ENCODE data around the gene DOK4. TPM values are rescaled to one million over a fixed set of nuclear protein-coding genes. Genes with fewer than 3 reads are reported as not detected.
A peak's percentile ranks its signal among the peaks of the same experiment; 100 is the strongest.

Gene DOK4
- total and polyA plus RNA-seq, 9 donors, result 9.9 to 34.7 (median 29.2) TPM

- Histone ChIP-seq H3K4me1 (ENCODE audit: insufficient read depth) (peaks cover 8% of the 10 kb centered on the region), H3K9me3 (no peaks in the 10 kb centered on the region), H3K4me3 (no peak overlapping the region), H3K27ac (no peak overlapping the region), H3K27me3 (no peaks in the 10 kb centered on the region), H3K36me3 (no peaks in the 10 kb centered on the region)
- DNase-seq, result peak in 2 of 5 donors; percentile 53 to 62
- intact Hi-C loops (cut with DNase I), result no loop called here
- no peak for TF ChIP-seq POLR2A (IDR thresholded peaks at IDR 0.05)
- TF ChIP-seq CTCF (IDR thresholded peaks at IDR 0.05), result no peak
- no peak for TF ChIP-seq EP300 (IDR thresholded peaks at IDR 0.05)
- 24 to 27% (median 25%) methylated on average over 10 of the region's 10 CpGs for WGBS, 3 donors
These were observed 14.2 kb downstream of the DOK4 start for GRCh38 chr16:57471852-57472664.

GRCh38 chr16:57471209-57471608 is 15.1 kb downstream of the DOK4 start:
- DNase-seq, result no peak
- H3K9me3 ChIP-seq, result no peaks in the 10 kb centered on the region
- intact Hi-C loops (cut with DNase I), result no loop called here
- no peaks in the 10 kb centered on the region for H3K36me3 ChIP-seq
- no peak overlapping the region for H3K4me3 ChIP-seq
- peaks cover 8% of the 10 kb centered on the region for H3K4me1 ChIP-seq (ENCODE audit: insufficient read depth)
- TF ChIP-seq POLR2A (IDR thresholded peaks at IDR 0.05), result no peak
- TF ChIP-seq EP300 (IDR thresholded peaks at IDR 0.05), result no peak
- no peak for TF ChIP-seq CTCF (IDR thresholded peaks at IDR 0.05)
- H3K27me3 ChIP-seq, result no peaks in the 10 kb centered on the region
- no peak overlapping the region for H3K27ac ChIP-seq
- WGBS, 3 donors, result 91 to 95% (median 92%) methylated on average over 1 of the region's 1 CpG

- Histone ChIP-seq H3K4me3 (no peak overlapping the region), H3K4me1 (ENCODE audit: insufficient read depth) (peaks cover 8% of the 10 kb centered on the region), H3K9me3 (no peaks in the 10 kb centered on the region), H3K27ac (no peak overlapping the region), H3K27me3 (no peaks in the 10 kb centered on the region), H3K36me3 (no peaks in the 10 kb centered on the region)
- intact Hi-C loops (cut with DNase I), result no loop called here
- 9 to 14% (median 10%) methylated on average over 6 of the region's 6 CpGs for WGBS, 3 donors
- TF ChIP-seq POLR2A (IDR thresholded peaks at IDR 0.05), result no peak
- no peak for TF ChIP-seq CTCF (IDR thresholded peaks at IDR 0.05)
- TF ChIP-seq EP300 (IDR thresholded peaks at IDR 0.05), result no peak
- DNase-seq, result peak; percentile 76 to 87 (median 77)
These were observed 15.6 kb downstream of the DOK4 start for GRCh38 chr16:57470711-57471110.

- no peak overlapping the region for H3K27ac ChIP-seq
- H3K27me3 ChIP-seq, result no peaks in the 10 kb centered on the region
- intact Hi-C loops (cut with DNase I), result loop anchor here in 1 of 4 donors (10.0 kb wide), 1 partner anchor 45 kb away; no protein-coding TSS in a partner anchor
- no peaks in the 10 kb centered on the region for H3K9me3 ChIP-seq
- TF ChIP-seq CTCF (IDR thresholded peaks at IDR 0.05) (no peak), EP300 (IDR thresholded peaks at IDR 0.05) (no peak), POLR2A (IDR thresholded peaks at IDR 0.05) (no peak)
- DNase-seq, result no peak
- H3K36me3 ChIP-seq, result no peaks in the 10 kb centered on the region
- 67 to 74% (median 72%) methylated on average over 9 of the region's 9 CpGs for WGBS, 3 donors
- H3K4me3 ChIP-seq, result no peak overlapping the region
- peaks cover 8% of the 10 kb centered on the region for H3K4me1 ChIP-seq (ENCODE audit: insufficient read depth)
These were observed 16.3 kb downstream of the DOK4 start for GRCh38 chr16:57469917-57470470.
